ENCODE results near the gene EFCAB9. TPM values are rescaled to one million over a fixed set of nuclear protein-coding genes. Genes with fewer than 3 reads are reported as not detected.

The EFCAB9 gene
- total and polyA plus RNA-seq, 8 donors: not detected

DNA sequence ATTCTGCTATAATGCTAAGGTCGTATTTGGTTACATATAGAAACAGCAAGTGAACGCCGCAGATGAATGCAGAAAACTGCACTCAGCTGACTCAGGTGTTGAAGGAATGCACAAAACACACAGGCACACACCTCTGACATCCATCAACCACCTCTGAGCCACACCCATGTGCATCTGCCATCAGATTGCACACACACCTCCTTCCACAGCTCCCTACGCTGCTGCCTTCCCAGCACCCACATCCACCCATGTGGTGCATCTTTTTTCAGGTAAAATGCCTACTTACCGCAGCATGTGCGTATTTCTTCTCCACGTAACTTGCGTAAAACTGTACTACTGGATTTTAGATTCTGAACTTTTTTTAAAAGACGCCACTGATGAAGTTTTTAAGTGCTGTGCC is 13.0 kb upstream of the EFCAB9 start:
- peak overlapping the region in 1 of 2 donors; percentile 94 for H3K27ac ChIP-seq

GRCh38 chr5:172182291-172182690 is 11.7 kb upstream of the EFCAB9 start:
- peaks cover 19 to 97% of the 10 kb centered on the region in 2 donors for H3K4me1 ChIP-seq
- TF ChIP-seq, protein P1, sequence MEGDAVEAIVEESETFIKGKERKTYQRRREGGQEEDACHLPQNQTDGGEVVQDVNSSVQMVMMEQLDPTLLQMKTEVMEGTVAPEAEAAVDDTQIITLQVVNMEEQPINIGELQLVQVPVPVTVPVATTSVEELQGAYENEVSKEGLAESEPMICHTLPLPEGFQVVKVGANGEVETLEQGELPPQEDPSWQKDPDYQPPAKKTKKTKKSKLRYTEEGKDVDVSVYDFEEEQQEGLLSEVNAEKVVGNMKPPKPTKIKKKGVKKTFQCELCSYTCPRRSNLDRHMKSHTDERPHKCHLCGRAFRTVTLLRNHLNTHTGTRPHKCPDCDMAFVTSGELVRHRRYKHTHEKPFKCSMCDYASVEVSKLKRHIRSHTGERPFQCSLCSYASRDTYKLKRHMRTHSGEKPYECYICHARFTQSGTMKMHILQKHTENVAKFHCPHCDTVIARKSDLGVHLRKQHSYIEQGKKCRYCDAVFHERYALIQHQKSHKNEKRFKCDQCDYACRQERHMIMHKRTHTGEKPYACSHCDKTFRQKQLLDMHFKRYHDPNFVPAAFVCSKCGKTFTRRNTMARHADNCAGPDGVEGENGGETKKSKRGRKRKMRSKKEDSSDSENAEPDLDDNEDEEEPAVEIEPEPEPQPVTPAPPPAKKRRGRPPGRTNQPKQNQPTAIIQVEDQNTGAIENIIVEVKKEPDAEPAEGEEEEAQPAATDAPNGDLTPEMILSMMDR (IDR thresholded peaks at IDR 0.05): no peak
- ATAC-seq: no peak
- H3K4me3 ChIP-seq: no peak overlapping the region
- peaks cover 0 to 7% of the 10 kb centered on the region in 2 donors for H3K36me3 ChIP-seq
- DNase-seq: no peak
- no peaks in the 10 kb centered on the region for H3K9me3 ChIP-seq
- intact Hi-C loops (cut with DNase I): loop anchor here in 1 of 2 donors (10.0 kb wide), 1 partner anchor 67 kb away; no protein-coding TSS in a partner anchor
- H3K27me3 ChIP-seq: no peaks in the 10 kb centered on the region
- no peak overlapping the region for H3K27ac ChIP-seq

More for the DNA sequence above, 13.0 kb upstream of the EFCAB9 start:
- ATAC-seq: no peak
- peaks cover 0 to 7% of the 10 kb centered on the region in 2 donors for H3K36me3 ChIP-seq
- no peaks in the 10 kb centered on the region for H3K27me3 ChIP-seq
- H3K4me1 ChIP-seq: peaks cover 9 to 99% of the 10 kb centered on the region in 2 donors
- no peak overlapping the region for H3K4me3 ChIP-seq
- no peak for DNase-seq
- TF ChIP-seq, protein P1 (IDR thresholded peaks at IDR 0.05): no peak
- intact Hi-C loops (cut with DNase I): loop anchor here in 1 of 2 donors (10.0 kb wide), 1 partner anchor 66 kb away; no protein-coding TSS in a partner anchor
- no peaks in the 10 kb centered on the region for H3K9me3 ChIP-seq

DNA sequence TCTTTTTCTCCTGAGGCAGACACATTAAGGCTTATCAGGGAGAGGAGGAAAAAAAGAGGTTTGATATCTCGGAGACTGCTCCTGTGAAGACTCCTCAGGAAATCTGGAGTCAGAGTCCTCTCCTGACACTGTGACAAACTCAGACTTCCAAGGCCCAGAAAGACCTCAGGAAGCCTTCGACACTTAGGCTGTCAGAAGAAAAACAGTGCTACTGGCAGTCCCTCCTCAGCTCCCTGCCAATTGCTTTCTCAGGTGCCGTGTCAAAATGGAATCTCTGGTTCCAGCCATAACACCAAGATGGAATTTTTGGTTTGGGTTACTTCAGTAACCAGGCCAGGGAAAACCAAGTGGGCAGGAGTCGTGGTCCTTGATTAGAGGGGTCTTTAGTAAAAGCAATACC is 10.1 kb upstream of the EFCAB9 start:
- Histone ChIP-seq H3K36me3 (peaks cover 0 to 7% of the 10 kb centered on the region in 2 donors), H3K4me3 (peak overlapping the region in 1 of 2 donors; percentile 96), H3K4me1 (peaks cover 19 to 84% of the 10 kb centered on the region in 2 donors), H3K9me3 (no peaks in the 10 kb centered on the region), H3K27ac (peak overlapping the region in 1 of 2 donors; percentile 55), H3K27me3 (no peaks in the 10 kb centered on the region)
- TF ChIP-seq, protein P1 (IDR thresholded peaks at IDR 0.05): no peak
- DNase-seq (no peak), ATAC-seq (no peak)
- intact Hi-C loops (cut with DNase I): loop anchor here in 1 of 2 donors (10.0 kb wide), 1 partner anchor 69 kb away; no protein-coding TSS in a partner anchor

DNA sequence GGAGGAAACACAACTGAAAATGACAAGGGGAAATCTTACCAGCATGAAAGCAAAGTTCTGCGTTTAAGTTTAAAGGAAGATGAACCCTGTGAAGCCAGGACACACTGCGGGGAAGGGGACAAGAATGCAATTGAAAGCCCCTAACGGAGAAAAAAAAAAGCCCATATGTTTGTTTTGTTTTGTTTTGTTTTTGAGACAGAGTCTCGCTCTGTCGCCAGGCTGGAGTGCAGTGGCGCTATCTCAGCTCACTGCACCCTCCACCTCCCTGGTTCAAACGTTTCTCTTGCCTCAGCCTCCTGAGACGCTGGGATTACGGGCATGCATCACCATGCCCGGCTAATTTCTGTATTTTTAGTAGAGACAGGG is 8.9 kb upstream of the EFCAB9 start:
- no peaks in the 10 kb centered on the region for H3K9me3 ChIP-seq
- no peak for DNase-seq
- TF ChIP-seq, protein P1 (IDR thresholded peaks at IDR 0.05): no peak
- H3K4me3 ChIP-seq: peak overlapping the region in 1 of 2 donors; percentile 96
- H3K4me1 ChIP-seq: peaks cover 12 to 73% of the 10 kb centered on the region in 2 donors
- H3K36me3 ChIP-seq: peaks cover 0 to 7% of the 10 kb centered on the region in 2 donors
- ATAC-seq: no peak
- intact Hi-C loops (cut with DNase I): loop anchor here (5.0 to 10.0 kb wide), 2 partner anchors 70 to 78 kb away; no protein-coding TSS in a partner anchor
- no peaks in the 10 kb centered on the region for H3K27me3 ChIP-seq
- peak overlapping the region; percentile 84 to 99 for H3K27ac ChIP-seq

DNA sequence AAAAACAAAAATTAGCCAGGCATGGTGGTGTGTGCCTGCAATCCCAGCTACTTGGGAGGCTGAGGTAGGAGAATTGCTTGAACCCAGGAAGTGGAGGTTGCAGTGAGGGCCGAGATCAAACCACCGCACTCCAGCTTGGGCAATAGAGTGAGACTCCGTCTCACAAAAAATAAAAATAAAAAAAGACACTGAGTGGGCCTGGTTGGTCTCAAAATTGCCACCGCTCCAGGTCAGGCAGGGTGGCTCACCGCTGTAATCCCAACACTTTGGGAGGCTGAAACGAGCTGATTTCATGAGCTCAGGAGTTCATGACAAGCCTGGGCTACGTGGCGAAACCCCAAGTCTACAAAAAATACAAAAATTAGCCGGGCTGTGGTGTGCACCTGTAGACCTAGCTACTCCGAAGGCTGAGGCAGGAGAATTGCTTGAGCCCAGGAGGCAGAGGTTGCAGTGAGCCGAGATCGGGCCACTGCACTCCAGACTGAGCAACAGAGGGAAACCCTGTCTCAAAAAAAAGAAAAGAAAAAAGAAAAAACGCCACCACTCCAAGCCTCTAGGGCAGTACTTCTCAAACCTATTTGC is 7.8 kb upstream of the EFCAB9 start:
- no peak for ATAC-seq
- Histone ChIP-seq H3K36me3 (peaks cover 0 to 7% of the 10 kb centered on the region in 2 donors), H3K9me3 (no peaks in the 10 kb centered on the region), H3K27ac (peak overlapping the region; percentile 84 to 99), H3K27me3 (no peaks in the 10 kb centered on the region), H3K4me1 (peaks cover 11 to 62% of the 10 kb centered on the region in 2 donors), H3K4me3 (peak overlapping the region; percentile 87 to 96)
- intact Hi-C loops (cut with DNase I): loop anchor here (5.0 to 10.0 kb wide), 2 partner anchors 71 to 79 kb away; no protein-coding TSS in a partner anchor
- DNase-seq: no peak
- TF ChIP-seq, protein P1 (IDR thresholded peaks at IDR 0.05): no peak
